ENCODE data around the gene MAK.

GRCh38 chr6:10756085-10756484 is 82.3 kb downstream of the MAK start:
- TF ChIP-seq CTCF (IDR thresholded peaks at IDR 0.05): no peak
- TF ChIP-seq ZFX (IDR thresholded peaks at IDR 0.05; ENCODE audit: borderline replicate concordance): no peak
